ENCODE measurements around the gene ADAMTS18.

The ADAMTS18 gene

GRCh38 chr16:77409311-77409710, 25.5 kb downstream of the ADAMTS18 start (continued):
- TF ChIP-seq, protein P1, sequence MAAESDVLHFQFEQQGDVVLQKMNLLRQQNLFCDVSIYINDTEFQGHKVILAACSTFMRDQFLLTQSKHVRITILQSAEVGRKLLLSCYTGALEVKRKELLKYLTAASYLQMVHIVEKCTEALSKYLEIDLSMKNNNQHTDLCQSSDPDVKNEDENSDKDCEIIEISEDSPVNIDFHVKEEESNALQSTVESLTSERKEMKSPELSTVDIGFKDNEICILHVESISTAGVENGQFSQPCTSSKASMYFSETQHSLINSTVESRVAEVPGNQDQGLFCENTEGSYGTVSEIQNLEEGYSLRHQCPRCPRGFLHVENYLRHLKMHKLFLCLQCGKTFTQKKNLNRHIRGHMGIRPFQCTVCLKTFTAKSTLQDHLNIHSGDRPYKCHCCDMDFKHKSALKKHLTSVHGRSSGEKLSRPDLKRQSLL (tag by site-specific recombination; IDR thresholded peaks at IDR 0.05), result no peak
- no peak for TF ChIP-seq ZFP37 (tag by site-specific recombination; IDR thresholded peaks at IDR 0.05)
- TF ChIP-seq ZNF624 (tag by site-specific recombination; IDR thresholded peaks at IDR 0.05), result no peak
- TF ChIP-seq GLIS1 (tag by site-specific recombination; IDR thresholded peaks at IDR 0.05), result no peak
- TF ChIP-seq MZF1 (tag by site-specific recombination; IDR thresholded peaks at IDR 0.05; ENCODE audit: borderline replicate concordance), result peak; percentile 96
- peak; percentile 58; the same call in 1 of the 2 replicates for TF ChIP-seq PRDM10 (tag by site-specific recombination; IDR thresholded peaks at IDR 0.05)
- no peak for TF ChIP-seq GLIS2 (tag by site-specific recombination; IDR thresholded peaks at IDR 0.05)
- TF ChIP-seq ZNF692 (tag by site-specific recombination; IDR thresholded peaks at IDR 0.05), result peak; percentile 71
- peak; percentile 98 for TF ChIP-seq TRIM28 (IDR thresholded peaks at IDR 0.05; ENCODE audit: borderline replicate concordance, low read length)
- TF ChIP-seq EGR2 (tag by site-specific recombination; IDR thresholded peaks at IDR 0.05; ENCODE audit: low read depth), result no peak
- TF ChIP-seq KLF9 (tag by site-specific recombination; IDR thresholded peaks at IDR 0.05; ENCODE audit: low read depth), result no peak; the same call in 1 of the 2 replicates
- TF ChIP-seq ZNF530 (tag by site-specific recombination; IDR thresholded peaks at IDR 0.05; ENCODE audit: low read depth), result no peak
- TF ChIP-seq ZNF175 (tag by site-specific recombination; IDR thresholded peaks at IDR 0.05), result no peak
- TF ChIP-seq ZNF140 (tag by site-specific recombination; IDR thresholded peaks at IDR 0.05), result no peak
- peak; percentile 84 for TF ChIP-seq GFI1B (tag by site-specific recombination; IDR thresholded peaks at IDR 0.05)
- peak; percentile 97 for TF ChIP-seq ZSCAN30 (tag by site-specific recombination; IDR thresholded peaks at IDR 0.05)
- no peak for TF ChIP-seq ZNF510 (tag by site-specific recombination; IDR thresholded peaks at IDR 0.05; ENCODE audit: insufficient replicate concordance)
- TF ChIP-seq, protein P2, sequence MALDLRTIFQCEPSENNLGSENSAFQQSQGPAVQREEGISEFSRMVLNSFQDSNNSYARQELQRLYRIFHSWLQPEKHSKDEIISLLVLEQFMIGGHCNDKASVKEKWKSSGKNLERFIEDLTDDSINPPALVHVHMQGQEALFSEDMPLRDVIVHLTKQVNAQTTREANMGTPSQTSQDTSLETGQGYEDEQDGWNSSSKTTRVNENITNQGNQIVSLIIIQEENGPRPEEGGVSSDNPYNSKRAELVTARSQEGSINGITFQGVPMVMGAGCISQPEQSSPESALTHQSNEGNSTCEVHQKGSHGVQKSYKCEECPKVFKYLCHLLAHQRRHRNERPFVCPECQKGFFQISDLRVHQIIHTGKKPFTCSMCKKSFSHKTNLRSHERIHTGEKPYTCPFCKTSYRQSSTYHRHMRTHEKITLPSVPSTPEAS (tag by site-specific recombination; IDR thresholded peaks at IDR 0.05), result peak; percentile 57; the same call in 1 of the 2 replicates
- TF ChIP-seq ZNF837 (tag by site-specific recombination; IDR thresholded peaks at IDR 0.05), result no peak

DNA sequence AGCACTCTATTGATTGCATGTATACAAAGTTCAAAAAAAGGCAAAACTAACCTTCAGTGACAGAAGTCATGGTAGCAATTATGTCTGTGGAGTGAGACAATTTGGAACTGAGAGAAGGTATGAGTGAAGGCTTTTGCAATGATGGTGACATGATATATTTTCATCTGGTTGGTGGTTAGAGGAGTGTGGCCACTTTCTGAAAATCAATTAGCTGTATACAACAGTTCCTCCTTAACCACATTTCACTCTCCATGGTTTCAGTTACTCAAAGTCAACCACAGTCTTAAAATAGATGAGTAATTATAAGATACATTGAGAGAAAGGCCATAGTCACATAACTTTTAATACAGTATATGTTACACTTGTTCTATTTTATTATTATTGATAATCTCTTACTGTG, 26.2 kb downstream of the ADAMTS18 start:
- POLR2A ChIA-PET, result no interaction called here
- CTCF ChIA-PET, result interaction anchor here (0.6 to 1.2 kb wide), 2 partner anchors 98 to 175 kb away, joined by 3 to 5 read pairs; no protein-coding TSS in a partner anchor
- no peak overlapping the region for H3K4me3 ChIP-seq (ENCODE audit: low read depth, low read length)
- H3K9me3 ChIP-seq (ENCODE audit: control insufficient read depth, insufficient read depth, low read depth, low read length), result no peaks in the 10 kb centered on the region; the same call in 1 of the 2 replicates
- H3K36me3 ChIP-seq (ENCODE audit: control insufficient read depth in 2 of 2, insufficient read depth in 1 of 2, low read length in 2 of 2), result no peaks in the 10 kb centered on the region
- TF ChIP-seq ZBTB44 (tag by site-specific recombination; IDR thresholded peaks at IDR 0.05), result 0 out of 2 replicates have a peak, but pooled peaks have one; percentile 48
- peak; percentile 97 for TF ChIP-seq WT1 (tag by site-specific recombination; IDR thresholded peaks at IDR 0.05)
- no peak for TF ChIP-seq GLI4 (tag by site-specific recombination; IDR thresholded peaks at IDR 0.05)
- TF ChIP-seq ZNF510 (tag by site-specific recombination; IDR thresholded peaks at IDR 0.05; ENCODE audit: insufficient replicate concordance), result no peak
- TF ChIP-seq ZNF280C (tag by site-specific recombination; IDR thresholded peaks at IDR 0.05), result no peak
- peak; percentile 67 for TF ChIP-seq SP7 (tag by site-specific recombination; IDR thresholded peaks at IDR 0.05)
- TF ChIP-seq FEZF1 (tag by site-specific recombination; IDR thresholded peaks at IDR 0.05), result peak; percentile 29; the same call in 1 of the 2 replicates
- peak overlapping the region; percentile 42; the same call in 1 of the 2 replicates for H3K27ac ChIP-seq (ENCODE audit: extremely low read depth, low read depth, low read length)
- peaks cover 14% of the 10 kb centered on the region for H3K4me1 ChIP-seq (ENCODE audit: control insufficient read depth, insufficient read depth, low read length)

Data from HEK293 (cell line).